IPS-NIHi7 (cell line): ENCODE results near the gene ANGPT4.
A peak's percentile ranks its signal among the peaks of the same experiment; 100 is the strongest.

Experiments
- DNase-seq: peaks from one replicate; pipeline ENCODE4 v3.0.0; 2012; ENCODE audit warnings: mixed read lengths; ENCODE audit errors: extremely low spot score

ANGPT4 gene

DNA sequence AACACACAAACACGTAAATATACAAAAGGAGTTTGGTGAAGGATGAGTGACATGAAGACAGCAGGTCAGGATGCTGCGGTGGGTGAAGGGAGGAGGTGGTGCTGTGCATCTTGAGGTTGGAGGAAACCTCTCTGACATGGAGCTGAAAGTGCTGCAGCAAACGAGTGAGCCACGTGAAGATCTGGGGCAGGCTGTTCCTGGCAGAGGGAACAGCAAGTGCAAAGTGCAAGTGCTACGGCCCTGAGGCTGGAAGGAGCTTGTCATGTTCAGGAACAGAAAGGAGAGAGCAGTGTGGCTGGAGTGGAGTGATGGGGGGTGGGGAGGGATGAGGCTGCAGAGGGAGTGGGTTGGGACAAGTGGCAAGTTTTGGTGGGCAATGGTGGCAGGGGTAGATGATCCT, 24.8 kb upstream of the ANGPT4 start:
- DNase-seq = no peak

DNA sequence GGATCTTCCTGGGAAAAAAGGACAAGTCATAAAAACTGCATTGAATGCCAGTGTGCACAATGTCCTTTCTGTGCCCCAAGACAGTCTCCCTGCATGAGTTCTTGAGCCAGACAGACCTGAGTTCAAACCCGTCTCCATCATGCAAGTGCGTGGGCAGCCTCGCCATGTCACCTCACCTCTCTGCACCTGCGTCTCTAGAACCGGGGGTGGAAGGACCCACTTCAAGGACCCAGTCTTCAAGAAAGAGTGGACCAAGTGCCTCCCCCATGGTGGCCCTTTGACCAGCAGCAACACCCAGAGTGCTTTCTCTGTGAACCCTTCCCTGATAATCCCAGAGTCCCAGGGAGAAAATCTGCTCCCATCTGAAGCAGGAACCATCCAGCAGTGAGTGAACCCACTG, 23.5 kb upstream of the ANGPT4 start:
- DNase-seq = no peak

DNA sequence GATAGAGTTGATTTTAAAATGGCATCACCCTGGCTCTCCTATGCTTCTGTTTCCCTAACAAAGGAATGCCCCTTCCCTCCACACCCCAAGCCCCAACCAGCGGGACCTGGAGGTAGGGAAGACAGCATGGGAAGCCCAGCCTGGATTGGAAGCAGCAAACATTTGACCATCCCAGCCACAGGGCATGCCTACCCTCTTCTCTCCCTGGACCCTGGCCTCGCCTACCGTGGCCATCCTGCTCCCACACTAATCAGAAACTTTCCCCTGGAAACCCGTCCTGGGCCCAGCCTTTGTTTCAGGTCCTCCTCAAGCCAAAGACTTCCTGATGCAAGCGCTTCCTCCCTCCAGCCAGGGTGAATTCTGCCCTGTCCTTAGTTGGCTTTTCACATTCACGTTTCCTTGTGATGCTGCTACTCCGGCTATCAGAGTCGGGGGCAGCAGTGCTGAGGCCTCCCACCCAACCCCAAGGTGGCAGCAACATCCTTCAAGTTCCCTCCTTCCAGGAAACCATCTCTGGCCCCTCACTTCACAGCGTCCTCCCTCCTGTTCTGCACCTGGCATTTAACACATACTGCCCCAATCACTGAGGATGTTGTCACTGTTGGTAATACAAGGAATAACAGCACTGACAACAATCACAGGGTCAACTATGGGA, 18.2 kb upstream of the ANGPT4 start:
- DNase-seq = peak; percentile 63

DNA sequence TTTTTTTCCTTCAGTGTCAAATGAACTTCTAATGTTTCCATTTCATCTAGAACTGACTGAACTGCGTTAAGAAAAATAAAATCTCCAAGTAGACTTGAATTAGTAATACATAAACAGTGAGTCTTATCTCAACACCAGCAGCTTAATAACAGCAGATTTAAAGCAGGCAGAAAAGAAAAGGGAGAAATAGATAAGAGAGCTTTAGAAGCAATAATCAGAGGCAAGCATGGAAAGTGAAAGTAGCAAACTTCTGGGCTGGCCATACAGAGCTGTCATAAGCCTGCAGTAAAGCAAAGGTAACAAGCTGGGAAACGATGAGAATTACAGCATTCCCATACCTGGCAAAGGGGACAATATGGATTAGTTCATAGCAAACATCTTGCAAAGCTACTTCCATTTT, 16.9 kb upstream of the ANGPT4 start:
- DNase-seq = no peak

DNA sequence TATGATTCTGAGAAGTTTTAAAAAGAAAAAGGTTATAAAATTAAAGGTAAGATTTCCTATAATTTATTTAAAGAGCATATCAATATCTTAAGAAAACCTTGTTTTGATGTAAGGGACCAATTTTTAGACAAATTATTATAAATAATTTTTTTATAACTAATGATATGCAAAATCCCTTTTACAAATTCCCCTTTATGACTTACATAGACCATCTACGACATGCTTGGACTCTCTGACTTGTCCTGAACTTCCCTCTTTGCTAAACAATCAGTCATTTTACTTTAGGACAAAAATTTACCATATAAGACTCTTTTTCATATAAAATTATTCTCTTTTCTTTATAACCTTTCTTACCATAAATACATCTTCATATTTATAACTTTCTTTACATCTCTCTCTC, 15.3 kb upstream of the ANGPT4 start:
- DNase-seq = no peak

DNA sequence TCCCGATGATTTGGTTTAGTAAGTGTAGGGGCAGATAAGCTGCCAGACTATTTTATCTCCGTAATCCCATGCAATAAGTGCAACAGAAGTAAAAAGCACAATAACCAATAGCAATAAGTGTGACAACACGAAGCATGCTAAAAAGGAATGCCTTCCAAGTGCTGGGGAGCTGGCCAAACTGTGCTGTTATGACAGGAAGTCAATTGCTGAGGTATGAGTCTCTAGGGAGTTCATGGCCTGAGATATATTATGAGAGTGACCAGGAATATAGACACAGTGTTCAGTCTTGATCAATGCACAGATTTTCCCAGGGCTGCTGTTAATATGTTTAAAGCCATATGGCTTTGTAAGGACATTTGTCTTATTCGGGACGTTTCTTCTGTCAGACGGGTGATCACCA, 10.5 kb upstream of the ANGPT4 start:
- no peak for DNase-seq

DNA sequence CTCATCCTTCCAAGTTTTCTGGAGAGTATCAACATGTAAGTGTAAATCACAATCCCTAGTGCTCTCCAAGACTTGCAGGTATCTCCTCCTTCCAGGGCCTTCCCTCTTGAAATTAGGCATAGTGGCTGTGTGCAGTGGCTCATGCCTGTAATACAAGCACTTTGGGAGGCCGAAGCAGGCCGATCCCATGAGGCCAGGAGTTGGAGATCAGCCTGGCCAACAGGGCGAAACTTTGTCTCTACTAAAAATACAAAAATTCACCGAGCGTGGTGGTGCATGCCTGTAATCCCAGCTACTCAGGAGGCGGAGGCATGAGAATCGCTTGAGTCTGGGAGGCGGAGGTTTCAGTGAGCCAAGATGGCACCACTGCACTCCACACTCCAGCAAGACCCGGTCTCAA, 9.4 kb upstream of the ANGPT4 start:
- no peak for DNase-seq

DNA sequence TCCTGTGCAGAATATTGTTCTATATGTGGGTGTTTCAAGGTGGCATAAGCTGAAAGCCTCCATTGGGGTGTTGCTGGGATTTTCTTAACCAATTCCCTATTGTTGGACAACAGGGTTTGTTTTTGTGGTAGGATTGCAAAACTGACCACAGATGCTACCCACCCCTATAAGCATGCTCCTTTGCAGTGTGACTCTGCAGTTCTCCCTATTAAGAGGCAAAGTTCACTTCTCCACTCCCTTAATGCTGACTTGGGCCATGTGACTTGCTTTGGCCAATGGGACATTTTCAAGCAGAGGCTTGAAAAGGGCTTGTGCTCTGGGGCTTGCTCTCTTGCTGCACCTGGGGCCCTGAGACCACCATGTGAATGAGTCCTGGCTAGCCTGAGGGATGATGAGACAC, 8.5 kb upstream of the ANGPT4 start:
- DNase-seq = no peak

DNA sequence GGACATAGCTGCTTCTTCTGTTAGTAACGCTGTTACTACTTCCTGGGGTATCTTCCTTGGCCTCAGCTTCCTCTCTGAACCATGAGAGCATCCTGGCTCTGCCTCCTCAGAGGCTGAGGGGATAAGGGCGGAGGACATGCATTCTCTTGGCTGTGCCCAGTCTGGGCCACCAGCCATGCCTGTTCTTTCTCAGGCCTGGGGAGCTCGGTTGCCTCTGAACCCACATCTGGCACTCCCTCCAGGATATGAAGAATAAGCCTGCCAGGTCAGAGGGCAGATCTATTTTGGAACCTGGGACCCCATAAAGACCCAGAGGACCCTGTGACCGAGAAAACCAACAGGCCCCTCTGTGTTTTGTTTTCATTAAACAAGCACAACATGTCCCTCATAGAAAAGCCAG, 6.6 kb upstream of the ANGPT4 start:
- no peak for DNase-seq

DNA sequence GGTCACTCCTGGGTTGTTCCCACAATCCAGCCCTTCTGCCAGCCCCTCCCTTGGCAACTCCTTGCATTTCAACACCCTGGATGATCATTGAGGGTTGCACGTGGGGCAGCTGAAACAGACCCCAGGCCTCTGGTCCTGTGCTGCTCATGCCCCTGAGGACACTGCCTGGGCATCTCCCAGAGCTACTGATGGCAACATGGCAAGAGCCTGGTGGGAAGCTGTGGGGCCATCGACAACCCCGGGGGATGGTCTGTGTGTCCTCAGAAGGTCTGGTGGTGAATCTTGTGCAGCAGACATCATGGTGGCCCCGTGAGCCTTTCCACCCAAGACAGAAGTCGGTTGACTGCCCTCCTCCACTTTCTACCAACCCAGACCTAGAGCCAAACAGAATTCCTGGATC, 4.9 kb upstream of the ANGPT4 start:
- DNase-seq = no peak

DNA sequence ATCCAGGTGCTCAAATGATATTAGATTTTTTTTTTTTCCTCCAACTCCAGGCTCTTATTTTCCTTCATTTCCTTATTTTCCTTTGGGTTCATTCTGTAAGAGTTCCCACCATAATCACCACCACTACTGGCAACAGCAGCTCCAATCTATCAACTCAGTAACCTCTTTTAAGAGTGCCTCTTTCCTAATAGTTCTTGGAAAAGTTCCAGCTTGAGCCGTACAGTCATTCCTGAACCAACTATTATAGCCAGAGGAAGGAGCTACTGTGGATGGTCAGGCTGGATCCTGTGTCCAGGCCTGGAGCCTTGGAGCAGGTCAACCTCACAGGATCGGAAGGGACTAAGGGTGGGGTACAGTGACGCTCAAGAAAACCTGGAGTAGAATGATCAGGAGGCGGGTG, 4.2 kb upstream of the ANGPT4 start:
- DNase-seq = no peak

DNA sequence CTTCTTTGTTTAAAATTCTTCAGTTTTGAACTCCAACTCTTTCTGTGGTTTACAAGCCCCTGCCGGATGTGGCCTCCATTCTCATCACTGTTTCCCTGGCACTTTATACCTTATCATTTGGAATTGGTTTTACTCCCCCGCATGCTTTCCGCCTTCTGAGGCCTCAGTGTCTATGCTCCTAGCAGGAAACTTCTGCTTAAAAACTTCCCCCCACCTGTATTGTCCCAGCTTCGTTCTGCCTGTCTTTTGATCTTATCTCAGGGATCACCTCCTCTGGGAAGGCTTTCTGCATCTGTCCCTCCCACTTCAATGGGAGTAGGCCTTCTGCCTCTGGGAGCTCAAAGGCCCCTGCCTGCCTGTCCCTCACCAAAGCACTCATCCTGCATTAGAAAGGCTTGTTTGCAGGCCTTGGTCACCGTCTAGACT, 3.4 kb upstream of the ANGPT4 start:
- no peak for DNase-seq

DNA sequence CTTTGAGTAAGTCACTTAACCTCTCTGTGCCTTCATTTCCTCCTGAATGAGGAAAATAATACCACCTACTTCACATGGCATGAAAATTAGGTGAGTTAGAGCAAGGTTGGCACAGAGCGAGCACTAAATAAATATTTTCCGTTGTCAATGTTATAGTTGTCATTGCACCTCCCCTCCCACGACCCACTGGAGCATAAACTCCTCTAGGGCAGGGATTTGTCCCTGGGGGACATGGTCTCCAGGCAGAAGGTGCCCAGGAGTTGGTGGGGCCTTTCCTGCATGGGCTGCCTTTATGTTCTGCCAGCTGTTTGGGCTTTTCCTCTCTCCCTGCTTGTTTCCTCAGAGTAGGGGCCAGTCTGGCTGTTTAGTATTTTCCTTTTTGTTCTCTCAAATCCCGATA, 1.3 kb upstream of the ANGPT4 start:
- no peak for DNase-seq

DNA sequence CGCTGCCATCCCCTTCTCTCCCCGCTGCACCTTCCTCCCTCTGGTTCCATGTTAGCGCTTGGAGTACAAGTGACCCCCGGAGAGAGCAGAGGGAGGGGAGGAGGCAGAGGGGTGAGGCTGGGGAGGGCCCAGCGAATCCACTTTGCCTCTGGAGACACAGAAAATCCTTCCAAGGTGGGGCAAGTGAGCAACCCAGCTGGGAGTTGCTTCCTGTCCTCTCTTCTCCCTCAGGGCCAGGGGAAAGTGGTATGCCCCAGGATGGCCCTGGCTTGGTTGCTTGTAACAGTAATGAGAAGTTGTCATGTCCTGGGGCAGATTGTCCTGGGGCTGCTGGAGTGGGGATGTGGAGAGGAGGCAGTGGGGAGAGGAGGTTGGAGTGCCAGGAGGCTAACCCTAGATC, 691 bp upstream of the ANGPT4 start:
- DNase-seq = peak; percentile 48

DNA sequence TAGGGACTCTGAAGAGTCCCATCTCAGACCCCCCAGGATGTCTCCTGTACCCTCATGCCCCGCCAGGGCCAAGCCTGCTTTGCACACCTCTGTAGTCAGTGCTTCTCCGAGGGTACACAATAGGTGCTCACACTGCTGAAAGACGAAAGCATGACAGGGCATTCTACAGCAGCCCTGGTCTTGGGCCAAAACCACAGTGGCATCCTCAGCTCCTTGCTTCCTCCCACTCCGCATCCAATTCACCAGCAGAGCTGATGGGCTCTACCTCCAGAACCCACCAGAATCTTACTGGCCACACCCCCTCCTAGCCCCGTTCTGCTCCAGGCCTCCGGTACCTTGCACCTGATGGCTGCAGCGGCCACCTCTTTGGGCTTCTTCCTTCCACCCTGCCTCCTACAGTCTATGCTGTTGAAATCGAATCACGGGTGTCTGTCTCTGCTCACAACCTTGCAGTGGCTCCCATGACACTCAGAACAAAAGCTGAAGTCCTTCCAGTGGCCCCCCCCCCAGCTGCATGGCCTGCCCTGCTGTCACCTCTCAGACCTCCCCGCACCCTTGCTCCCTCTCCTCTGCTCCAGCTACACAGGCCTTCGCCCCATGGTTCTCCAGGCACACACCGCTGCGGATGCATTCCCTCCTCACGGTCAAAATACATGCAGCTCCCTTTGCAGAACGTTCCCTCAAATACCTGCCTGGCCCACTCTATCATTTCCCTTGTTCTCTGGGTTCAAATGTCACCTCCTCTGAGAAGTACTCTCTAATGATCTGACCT, 1.2 kb downstream of the ANGPT4 start:
- DNase-seq = no peak

DNA sequence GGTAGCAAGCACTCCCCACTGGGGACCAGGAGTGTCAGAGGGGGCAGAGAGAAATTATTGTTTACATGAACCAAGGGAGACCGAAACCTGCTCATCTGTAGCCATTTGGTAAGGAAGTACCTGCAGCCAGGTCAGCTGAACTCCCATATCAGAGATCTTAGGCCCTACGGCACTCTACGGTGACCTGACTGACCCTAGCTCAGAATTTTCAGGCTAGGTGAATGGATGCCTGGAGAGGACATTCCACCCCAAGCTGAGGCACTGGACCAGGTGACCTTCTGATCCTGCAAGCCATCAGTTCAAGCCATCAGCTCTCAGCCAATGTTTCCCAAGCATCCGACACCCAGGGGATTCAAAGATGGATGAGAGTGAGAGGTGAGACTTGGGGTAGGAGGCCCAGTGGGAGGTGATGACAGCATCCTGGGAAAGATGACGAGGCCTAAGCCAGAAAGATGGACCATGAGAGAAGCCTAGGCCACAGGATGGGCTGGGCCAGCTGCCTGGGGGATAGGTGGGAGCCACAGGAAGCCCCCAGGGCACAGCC, 2.8 kb downstream of the ANGPT4 start:
- DNase-seq = no peak

DNA sequence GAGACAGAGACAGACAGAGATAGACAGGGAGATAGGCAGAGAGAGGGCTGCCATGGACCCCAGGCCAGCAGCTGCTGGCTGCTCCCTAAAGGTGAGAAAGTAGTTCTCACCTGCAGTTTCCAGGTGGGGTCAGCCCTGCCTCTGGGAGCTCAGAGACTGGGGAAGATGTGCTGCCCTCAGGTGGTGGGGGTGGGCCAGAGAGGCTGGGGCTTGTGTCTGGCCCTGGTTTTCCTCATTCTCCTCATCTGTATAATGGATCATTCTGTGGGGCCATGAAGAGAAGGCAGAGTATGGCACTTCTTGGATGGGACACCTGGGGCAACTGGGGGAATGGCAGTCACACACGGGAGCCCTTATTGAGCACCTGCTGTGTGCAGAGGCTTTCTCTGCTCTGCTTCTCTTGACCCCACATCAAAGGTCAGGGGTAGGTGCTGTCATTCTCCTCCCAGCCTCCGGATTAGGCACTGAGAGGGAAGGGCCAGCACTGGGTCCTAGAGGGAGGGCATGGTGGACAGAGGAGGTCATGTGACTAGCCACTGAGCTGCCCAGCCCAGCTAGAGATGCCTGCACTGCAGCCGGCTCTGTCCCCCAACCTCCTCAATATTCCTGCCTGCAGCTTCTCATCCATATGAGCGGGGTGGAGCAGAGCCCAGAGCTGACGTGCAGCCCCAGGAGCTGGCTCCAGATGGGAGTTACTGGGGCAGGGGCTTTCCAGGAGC, 4.1 kb downstream of the ANGPT4 start:
- peak; percentile 60 for DNase-seq

DNA sequence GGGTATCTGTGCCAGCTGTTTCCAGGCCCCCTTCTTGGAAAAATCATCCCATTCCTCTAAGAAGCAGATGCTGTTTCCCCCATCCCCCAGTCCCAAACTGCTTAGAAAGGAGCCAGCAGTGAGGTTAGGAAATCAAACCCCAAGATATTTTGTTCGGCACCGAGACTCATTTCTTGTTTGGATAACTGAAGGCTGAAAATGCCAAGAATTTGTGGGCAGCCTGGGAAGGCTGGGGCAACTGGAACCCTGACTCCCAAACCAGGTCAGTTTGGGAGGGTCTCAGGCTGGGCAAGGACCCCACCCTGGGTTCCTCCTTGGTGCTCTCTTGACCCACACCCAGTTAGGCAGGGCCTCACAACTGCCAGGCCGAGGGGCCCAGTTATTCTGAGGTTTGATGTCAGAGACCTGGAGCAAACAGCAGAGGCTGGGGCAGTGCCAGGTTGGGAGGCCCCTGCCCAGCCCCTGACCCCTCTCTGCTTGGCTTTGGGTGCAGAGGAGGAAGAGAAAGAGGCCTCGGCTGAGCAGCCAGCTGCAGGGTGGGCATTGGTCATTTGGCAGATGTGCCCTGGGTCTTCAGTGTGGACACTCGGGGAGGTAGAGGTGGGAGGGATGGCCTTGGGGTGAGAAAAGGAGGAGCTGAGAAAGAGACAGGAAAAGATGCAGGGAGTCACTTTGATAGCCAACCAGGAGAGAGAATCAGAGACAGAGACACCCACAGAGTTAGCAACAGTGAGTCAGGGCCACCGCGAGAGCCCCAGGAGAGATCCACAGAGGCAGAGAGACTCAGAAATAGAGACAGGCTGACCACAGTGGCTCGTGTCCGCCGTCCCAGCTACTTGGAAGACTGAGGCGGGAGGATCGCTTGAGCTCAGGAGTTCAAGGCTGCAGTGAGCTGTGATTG, 5.0 kb downstream of the ANGPT4 start:
- DNase-seq = no peak

DNA sequence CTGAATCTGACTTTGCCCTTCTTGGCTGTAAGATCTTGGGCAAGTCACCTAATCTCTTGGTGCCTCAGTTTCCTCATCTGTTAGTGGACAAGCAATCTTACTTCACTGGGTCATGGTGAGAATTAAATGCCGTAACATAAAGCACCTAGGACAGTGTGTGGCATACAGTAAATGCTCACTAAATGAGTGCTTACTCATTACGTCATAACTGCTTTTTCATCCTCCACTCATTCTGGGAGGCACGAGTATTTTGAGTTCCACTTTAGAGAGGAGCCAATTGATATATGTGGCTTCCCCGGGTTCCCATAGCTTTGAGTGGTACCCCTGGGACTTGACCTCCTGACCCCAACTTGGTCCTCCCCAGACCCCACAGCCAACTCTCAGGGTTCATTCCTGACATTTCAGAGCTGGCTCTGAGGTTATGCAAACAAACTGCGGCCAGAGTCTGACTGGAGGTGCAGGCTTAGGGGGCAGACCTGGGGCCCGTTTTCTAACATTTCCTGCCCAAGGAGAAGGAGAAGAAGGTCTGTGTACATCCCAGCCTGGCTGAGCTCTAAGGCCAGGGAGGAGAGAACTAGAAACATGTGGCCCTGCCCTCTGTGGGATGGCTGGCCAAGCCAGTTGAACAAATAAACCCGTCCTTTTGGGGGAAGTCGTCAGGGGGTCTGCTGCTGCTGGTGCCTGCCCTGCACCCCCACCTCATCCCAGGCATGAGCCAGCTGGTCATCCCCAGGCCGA, 5.8 kb downstream of the ANGPT4 start:
- DNase-seq = no peak

DNA sequence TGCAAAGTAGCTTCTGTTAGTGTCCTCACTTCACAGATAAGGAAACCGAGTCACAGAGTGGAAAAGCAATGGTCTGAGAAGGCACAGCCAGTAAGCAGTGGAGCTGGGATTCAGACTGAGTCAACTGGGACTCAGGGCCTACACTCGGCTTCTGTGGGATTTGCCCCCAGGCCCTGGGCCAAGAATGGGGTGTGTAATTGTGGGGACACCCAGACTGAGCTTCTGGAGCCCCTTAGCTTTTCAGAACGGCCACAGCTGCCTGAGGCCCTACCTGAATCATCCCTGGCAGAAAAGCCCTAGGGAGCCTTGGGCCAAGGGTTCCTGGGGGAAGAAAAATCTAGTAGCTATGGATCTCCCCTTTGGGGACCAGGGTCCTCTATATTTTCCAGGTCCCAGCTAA, 6.5 kb downstream of the ANGPT4 start:
- DNase-seq = no peak

DNA sequence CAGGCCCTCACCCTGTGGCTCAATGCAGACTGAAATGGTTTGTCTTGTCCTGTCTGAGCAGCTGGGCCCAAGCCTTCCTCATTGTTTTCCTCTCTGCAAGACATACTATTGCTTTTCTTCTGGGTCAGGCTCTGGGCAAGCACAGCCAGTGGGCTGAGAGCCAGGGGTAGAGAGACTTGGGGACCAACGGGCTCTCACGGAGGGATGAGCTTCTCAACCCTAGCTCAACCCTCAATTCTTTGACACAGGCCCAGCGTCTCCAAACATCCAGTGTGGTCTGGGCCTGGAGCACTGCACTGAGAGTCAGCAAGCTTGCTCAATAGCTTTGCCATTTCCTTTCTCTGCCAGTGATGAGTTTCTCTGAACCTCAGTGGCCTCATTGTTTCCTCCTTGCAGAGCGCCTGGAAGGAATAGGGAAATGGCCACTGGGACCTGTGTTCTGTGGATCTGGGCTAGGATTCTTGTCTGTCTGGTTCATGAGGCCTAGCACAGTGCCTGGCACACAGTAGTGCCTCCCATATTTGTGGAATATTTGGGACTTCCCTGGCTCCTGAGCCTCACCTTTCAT, 9.3 kb downstream of the ANGPT4 start:
- DNase-seq = no peak
